GM18517 (cell line): Measurements from ENCODE around the gene HAGHL.
"Not testable (repeated sequence)": the region's sequence is repeated elsewhere in the genome, so short reads cannot be mapped to it uniquely, and the experiment has no call there.

ENCODE experiments used
- ATAC-seq: cut with Tn5 transposase; IDR thresholded peaks from one replicate; pipeline ENCODE4 v1.9.1; 2021; ENCODE audit warnings: mild to moderate bottlenecking, moderate library complexity; ENCODE audit not compliant: unreplicated experiment

HAGHL gene

DNA sequence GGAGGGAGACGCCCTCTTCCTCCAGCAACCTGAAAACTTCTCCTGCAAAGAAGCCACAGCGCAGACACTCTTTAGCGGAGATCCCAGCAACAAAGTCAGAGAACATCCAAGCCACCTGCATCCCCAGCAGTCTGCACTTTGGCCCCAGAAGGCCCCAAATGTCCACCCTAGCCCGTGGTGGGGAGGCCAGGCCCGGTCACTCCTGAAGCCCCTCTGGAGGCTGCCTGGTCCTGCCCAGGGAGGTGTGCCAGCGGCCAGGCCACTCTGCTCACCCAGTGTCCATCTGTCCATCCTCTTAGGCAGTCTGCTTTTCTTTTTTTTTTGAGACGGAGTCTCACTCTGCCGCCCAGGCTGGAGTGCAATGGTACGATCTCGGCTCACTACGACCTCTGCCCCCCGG lies 5.4 kb downstream of the HAGHL start:
- no peak for ATAC-seq

DNA sequence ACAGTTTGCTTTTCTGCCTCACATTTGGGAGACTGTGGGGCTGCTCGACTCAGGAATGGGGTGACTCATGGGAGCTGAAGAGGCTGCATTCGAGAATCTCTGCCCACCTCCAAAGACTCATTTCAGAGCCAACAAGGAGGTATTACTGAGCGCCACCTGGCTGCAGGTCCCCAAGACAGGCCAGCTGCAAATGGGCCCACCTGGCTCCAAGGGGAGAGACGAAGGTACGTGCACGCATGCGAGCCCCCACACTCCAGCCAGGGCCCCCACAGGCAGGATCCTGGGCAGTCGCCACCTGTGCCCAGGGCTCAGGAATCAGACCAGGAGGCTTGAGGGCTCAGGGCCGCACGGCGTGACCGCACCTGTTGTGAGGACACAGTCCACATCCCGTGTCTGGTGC lies 6.0 kb downstream of the HAGHL start:
- ATAC-seq: no peak

- ATAC-seq: no peak
These were observed 6.7 kb downstream of the HAGHL start for GRCh38 chr16:733382-734207.

DNA sequence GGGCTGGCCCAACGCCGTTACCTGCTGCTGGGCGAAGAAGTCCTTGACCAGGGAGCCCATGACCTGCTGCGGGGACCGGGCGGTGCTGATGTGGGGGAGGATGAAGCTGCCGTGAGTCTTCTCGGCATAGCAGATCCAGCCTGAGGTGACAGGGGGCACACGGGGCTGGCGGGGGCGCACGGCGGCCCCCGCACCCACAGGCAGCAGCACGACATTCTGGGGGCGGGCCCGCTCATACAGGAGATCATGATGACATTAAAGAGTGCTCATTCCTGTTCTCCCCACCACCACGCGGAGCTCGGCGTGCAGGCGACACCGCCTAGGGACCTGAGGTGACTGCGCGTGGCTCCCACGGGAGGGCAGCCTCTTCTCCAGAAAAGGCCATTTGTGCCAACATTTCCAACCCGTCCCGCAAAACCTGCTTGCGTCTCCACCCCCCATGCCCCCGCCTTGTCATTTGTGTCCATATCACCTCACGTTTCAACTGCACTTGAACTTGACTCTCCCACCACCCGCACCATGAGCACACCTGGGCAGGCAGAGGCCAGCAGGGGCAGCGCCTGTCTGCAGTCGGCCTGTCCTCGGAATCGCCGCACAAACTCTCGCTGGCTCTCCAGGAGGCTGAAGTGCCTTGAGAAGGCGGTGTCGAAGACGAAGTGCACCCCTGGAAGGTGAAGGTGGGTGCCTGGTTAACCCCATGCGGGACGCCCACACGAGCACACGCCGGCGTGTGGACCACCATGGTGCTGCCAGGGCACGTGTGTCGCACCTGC lies 7.5 kb downstream of the HAGHL start:
- no peak for ATAC-seq

GRCh38 chr16:734981-735881 lies 8.3 kb downstream of the HAGHL start:
- ATAC-seq: no peak

DNA sequence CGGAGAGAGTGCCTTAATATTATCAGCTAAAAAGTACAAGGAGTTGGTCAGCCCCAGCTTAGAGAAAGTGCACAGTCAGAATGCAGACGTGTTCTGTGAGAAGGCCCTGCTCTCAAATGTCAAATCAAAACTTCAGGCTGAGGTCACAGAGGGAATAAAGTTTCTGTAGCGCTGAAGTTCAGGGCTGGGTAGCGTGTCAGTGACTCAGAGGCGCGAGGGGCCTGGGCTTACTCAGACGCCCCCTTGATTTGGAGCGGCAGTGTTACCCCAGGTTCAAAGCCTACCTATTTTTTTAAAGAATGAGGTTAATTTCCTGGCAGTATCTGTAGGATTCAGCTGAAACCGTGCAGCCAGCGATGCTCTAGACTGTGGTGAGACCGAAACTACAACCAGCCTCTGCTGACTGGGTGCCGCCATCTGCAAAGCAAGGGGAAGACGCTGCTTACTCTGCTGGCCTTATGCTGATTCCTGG lies 9.1 kb downstream of the HAGHL start:
- no peak for ATAC-seq

GRCh38 chr16:736936-737481 lies 10.1 kb downstream of the HAGHL start:
- no peak for ATAC-seq

- ATAC-seq: no peak
These were observed 12.9 kb downstream of the HAGHL start for GRCh38 chr16:739560-740458.

GRCh38 chr16:740459-740763 lies 13.5 kb downstream of the HAGHL start:
- no peak for ATAC-seq

DNA sequence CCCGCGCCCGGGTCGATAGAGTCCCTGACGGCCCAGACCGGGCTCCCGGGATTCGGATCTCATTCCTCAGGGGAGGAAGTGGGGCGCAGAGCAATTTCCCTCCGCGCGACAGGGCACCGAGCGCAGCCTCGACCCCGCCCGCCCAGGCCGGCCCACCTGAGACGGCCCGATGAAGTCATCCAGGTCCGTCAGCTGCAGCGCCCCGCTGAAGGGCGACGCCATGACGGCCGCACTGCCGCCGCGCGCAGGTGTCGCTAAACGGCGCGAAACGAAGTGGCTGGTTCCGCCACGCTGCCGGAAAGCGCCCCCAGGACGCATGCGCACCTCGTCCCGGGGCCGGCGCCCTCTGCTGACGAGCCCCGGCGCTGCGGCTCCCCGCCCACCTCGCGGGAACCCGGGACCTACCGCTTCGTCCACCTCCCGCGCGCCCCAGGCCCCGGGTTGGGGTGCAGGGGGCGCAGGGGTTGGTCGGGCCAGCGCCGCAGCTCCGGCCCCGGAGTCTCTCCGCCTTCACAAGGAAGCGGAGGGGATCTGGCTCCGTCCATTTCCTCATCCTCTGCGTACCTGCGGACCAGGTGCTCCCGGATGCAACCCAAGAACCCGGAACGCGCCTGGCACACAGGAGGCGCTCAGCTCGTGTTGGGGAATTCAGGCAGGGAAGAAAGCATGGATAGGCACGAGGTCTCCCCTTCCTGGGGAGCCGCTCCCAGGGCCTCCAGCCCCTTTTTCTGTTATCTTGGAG lies 14.0 kb downstream of the HAGHL start, which contains the start of gene CIAO3:
Gene CIAO3, minus strand, starts transcription at position 234 of the 742 bp plus-strand sequence. Its CDS starts 12 bp downstream, at position 222.
- ATAC-seq: peak; percentile 62

DNA sequence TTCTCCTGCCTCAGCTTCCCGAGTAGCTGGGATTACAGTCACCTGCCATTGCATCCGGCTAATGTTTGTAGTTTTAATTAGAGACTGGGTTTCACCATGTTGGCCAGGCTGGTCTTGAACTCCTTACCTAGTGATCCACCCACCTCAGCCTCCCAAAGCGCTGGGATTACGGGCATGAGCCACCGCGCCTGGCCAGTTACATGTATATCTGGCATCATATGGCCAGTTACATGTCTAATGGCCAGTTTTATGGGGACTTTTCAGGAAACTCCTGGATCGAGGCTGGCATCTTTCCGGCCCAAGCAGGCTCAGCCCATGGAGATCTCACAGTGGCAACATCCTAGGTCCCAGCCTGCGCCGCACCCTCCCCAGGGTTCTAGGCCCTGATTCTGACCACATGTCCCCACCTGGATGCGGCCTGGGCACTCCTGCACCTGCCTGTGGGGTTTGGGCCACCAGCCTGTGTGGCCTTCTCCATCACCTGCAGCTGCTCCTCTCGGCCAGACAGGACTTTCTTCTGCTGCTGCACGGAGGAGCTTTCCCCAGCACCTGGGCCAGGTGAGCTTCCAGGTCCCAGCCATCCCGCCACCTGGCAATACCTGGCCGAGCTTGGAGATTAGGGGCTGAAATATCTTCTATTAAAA lies 15.2 kb downstream of the HAGHL start:
- ATAC-seq: no peak

DNA sequence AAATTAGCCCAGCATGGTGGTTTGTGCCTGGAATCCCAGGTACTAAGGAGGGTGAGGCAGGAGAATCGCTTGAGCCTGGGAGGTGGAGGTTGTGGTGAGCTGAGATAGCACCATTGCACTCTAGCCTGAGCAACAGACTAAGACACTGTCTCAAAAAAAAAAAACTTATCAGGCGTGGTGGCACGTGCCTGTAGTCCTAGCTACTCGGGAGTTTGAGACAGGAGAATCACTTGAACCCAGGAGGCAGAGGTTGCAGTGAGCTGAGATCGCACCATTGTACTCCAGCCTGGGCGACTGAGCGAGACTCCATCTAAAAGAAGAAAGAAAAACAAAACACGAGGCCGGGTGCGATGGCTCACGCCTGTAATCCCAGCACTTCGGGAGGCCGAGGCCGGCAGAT lies 16.0 kb downstream of the HAGHL start:
- ATAC-seq: not testable (repeated sequence)

- no peak for ATAC-seq
These were observed 17.0 kb downstream of the HAGHL start for GRCh38 chr16:743794-744500.

GRCh38 chr16:745739-746138 lies 18.8 kb downstream of the HAGHL start:
- no peak for ATAC-seq

GRCh38 chr16:746637-747036 lies 19.7 kb downstream of the HAGHL start:
- no peak for ATAC-seq

DNA sequence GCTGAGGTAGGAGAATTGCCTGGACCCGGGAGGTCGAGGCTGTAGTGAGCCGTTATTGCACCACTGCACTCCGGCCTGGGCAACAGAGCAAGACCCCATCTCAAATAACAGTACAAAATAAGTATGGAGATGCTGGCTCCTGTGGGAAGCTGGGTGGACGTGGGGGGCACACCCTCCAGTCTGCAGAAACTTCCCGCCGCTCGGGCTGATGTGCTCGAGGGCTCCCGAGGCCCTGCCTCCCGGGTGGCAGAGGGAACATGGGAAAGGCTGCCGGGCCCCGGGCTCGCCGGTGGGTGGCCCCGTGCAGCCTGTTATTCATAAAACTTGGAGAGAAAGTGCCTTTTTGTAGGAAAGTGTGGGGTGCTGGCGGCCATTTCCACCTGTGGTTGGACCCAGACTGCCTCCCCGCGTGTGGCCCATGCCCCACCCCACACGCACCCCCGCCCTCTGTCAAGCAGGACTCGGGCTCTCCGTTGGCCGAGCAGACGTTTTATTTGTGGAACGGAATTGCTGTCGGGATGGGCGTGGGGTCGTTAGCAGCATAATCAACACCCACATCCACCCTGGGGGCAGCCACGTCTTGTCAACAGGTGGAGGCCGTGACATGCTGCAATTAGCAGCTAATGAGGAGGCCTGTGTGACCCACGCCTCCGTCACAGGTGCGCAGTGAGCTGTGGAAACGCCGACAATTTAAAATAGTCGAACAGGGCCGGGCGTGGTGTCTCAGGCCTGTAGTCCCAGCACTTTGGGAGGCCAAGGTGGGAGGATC lies 21.3 kb downstream of the HAGHL start:
- ATAC-seq: no peak

- ATAC-seq: no peak
These were observed 22.1 kb downstream of the HAGHL start for GRCh38 chr16:749010-749409.
